Neuronal stem cell (in vitro differentiated cells): ENCODE data around the gene PERCC1.

Experiments used
- DNase-seq: peaks from one replicate; pipeline ENCODE4 v3.0.0-alpha.2; 2013; ENCODE audit warnings: low spot score
- H2AFZ ChIP-seq: one replicate; pipeline ENCODE4 v1.6.1; 2013; ENCODE audit warnings: mild to moderate bottlenecking, low read length, inconsistent platforms
- H2AK5ac ChIP-seq: 2 replicates; pipeline ENCODE4 v1.6.1; 2013; ENCODE audit warnings: low read depth, mild to moderate bottlenecking, inconsistent platforms, low read length, moderate library complexity, mixed read lengths
- H2BK120ac ChIP-seq: 2 replicates; pipeline ENCODE4 v1.6.1; 2013; ENCODE audit warnings: low read depth, mild to moderate bottlenecking, inconsistent platforms, low read length, moderate library complexity, mixed read lengths
- H2BK12ac ChIP-seq: one replicate; pipeline ENCODE4 v1.6.1; 2013; ENCODE audit warnings: low read length, inconsistent platforms
- H2BK15ac ChIP-seq: 2 replicates; pipeline ENCODE4 v1.6.1; 2013; ENCODE audit warnings: mild to moderate bottlenecking, low read length, inconsistent platforms, mixed read lengths
- H2BK5ac ChIP-seq: one replicate; pipeline ENCODE4 v1.6.1; 2013; ENCODE audit warnings: inconsistent platforms, mild to moderate bottlenecking, low read length, moderate library complexity
- H3K14ac ChIP-seq: one replicate; pipeline ENCODE4 v1.6.1; 2013; ENCODE audit warnings: low read length, inconsistent platforms
- H3K18ac ChIP-seq: 2 replicates; pipeline ENCODE4 v1.6.1; 2013; ENCODE audit warnings: low read length, inconsistent platforms
- H3K23ac ChIP-seq: 2 replicates; pipeline ENCODE4 v1.6.1; 2013; ENCODE audit warnings: low read depth, mild to moderate bottlenecking, mixed read lengths, low read length, inconsistent platforms; ENCODE audit not compliant: poor library complexity
- H3K27ac ChIP-seq: replicated peaks from 3 replicates; pipeline ENCODE4 v1.5.1; 2013; ENCODE audit warnings: low read length, inconsistent platforms
- H3K27me3 ChIP-seq, 3 experiments: 2 replicates each; pipeline ENCODE4 v1.6.1; 2013; ENCODE audit warnings: low read length in 3 of 3, mild to moderate bottlenecking in 2 of 3, inconsistent platforms in 1 of 3, low read depth in 1 of 3, mixed read lengths in 1 of 3, moderate library complexity in 1 of 3; ENCODE audit not compliant: control insufficient read depth in 3 of 3, insufficient read depth in 3 of 3
- H3K36me3 ChIP-seq, 2 donors: replicated peaks in 1 of 2; 2 replicates each; pipeline ENCODE4 v1.6.1; 2013; ENCODE audit warnings: low read length in 2 of 2; ENCODE audit not compliant: control insufficient read depth in 2 of 2, insufficient read depth in 2 of 2
- H3K4ac ChIP-seq: 2 replicates; pipeline ENCODE4 v1.6.1; 2013; ENCODE audit warnings: inconsistent platforms, mild to moderate bottlenecking, low read length, moderate library complexity
- H3K4me1 ChIP-seq, 2 donors: 1 replicate in 1 of 2; 2 replicates in 1 of 2; pipeline ENCODE4 v1.6.1; 2013; ENCODE audit warnings: low read length in 2 of 2, low read depth in 1 of 2; ENCODE audit not compliant: control insufficient read depth in 2 of 2, insufficient read depth in 1 of 2
- H3K4me2 ChIP-seq: one replicate; pipeline ENCODE4 v1.6.1; 2013; ENCODE audit warnings: mild to moderate bottlenecking, low read length, inconsistent platforms; ENCODE audit not compliant: insufficient read depth, poor library complexity, severe bottlenecking
- H3K4me3 ChIP-seq, 2 donors: 2 replicates each; pipeline ENCODE4 v1.5.1; 2013; ENCODE audit warnings: low read length in 2 of 2, mild to moderate bottlenecking in 2 of 2, inconsistent platforms in 1 of 2, moderate library complexity in 1 of 2
- H3K79me1 ChIP-seq: one replicate; pipeline ENCODE4 v1.6.1; 2013; ENCODE audit warnings: low read depth, mild to moderate bottlenecking, inconsistent platforms, low read length, moderate library complexity
- H3K9ac ChIP-seq: one replicate; pipeline ENCODE4 v1.6.1; 2013; ENCODE audit warnings: mild to moderate bottlenecking, low read depth, low read length, inconsistent platforms; ENCODE audit not compliant: poor library complexity
- H3K9me3 ChIP-seq, 2 donors: replicated peaks in 1 of 2; 2 replicates each; pipeline versions ENCODE3 to v1.6.1; 2013; ENCODE audit warnings: low read length in 2 of 2, mild to moderate bottlenecking in 2 of 2, inconsistent platforms in 1 of 2, low read depth in 1 of 2, mixed read lengths in 1 of 2, moderate library complexity in 1 of 2; ENCODE audit not compliant: control insufficient read depth in 2 of 2, insufficient read depth in 1 of 2
- H4K8ac ChIP-seq: one replicate; pipeline ENCODE4 v1.6.1; 2013; ENCODE audit warnings: low read depth, mild to moderate bottlenecking, inconsistent platforms, low read length, moderate library complexity
- H4K91ac ChIP-seq: one replicate; pipeline ENCODE4 v1.6.1; 2013; ENCODE audit warnings: low read length, low read depth, mild to moderate bottlenecking, inconsistent platforms; ENCODE audit not compliant: poor library complexity
- WGBS, 2 donors: extraction: QIAGEN DNeasy Blood & Tissue Kit; methylation state at CpG; one replicate each; pipeline ENCODE4 v1.1.7; 2013; ENCODE audit warnings: missing lambda C conversion rate in 2 of 2, mixed read lengths in 1 of 2; ENCODE audit not compliant: insufficient read length in 2 of 2, insufficient replicate concordance in 1 of 2; ENCODE audit errors: extremely low coverage in 2 of 2; 5-methylcytosine and 5-hydroxymethylcytosine counted together

The PERCC1 gene

DNA sequence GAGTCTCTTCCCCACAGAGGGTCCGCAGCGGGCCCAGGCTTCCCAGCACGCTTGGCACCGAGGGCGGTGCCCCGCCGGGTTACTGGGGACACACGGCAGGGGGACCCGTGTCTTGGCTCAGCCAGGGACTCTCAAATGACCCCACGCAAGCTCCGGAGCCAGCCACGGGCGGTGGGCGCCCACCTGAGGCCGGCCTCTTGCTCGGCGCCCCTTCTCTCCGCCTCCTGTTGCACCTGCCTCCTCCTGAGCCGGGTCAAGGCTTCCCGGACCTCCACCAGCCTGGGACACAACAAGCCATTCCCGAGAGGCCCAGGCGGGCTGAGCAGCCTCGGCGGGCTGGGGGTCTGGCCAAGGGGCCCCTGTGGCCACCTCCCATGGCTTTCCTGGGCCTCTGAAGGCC lies 11.8 kb downstream of the PERCC1 start:
- Histone ChIP-seq H3K4ac (no peak overlapping the region), H3K14ac (no peak overlapping the region), H4K91ac (no peak overlapping the region), H3K36me3 (peaks cover 0 to 12% of the 10 kb centered on the region in 2 donors), H3K79me1 (no peaks in the 10 kb centered on the region), H3K27me3 (no peaks in the 10 kb centered on the region), H3K23ac (no peak overlapping the region), H2BK5ac (peak overlapping the region; percentile 82), H3K18ac (no peak overlapping the region), H4K8ac (no peak overlapping the region), H2BK120ac (no peak overlapping the region), H3K4me1 (no peaks in the 10 kb centered on the region), H2AK5ac (peak overlapping the region; percentile 46), H3K4me3 (no peak overlapping the region), H3K9me3 (no peaks in the 10 kb centered on the region), H2BK15ac (peak overlapping the region; percentile 75), H3K9ac (no peak overlapping the region), H2BK12ac (peak overlapping the region; percentile 0), H2AFZ (no peak overlapping the region), H3K27ac (no peak overlapping the region), H3K4me2 (no peak overlapping the region)
- WGBS, 2 donors: no CpG with 5 or more reads among the region's 24 CpGs
- no peak for DNase-seq

DNA sequence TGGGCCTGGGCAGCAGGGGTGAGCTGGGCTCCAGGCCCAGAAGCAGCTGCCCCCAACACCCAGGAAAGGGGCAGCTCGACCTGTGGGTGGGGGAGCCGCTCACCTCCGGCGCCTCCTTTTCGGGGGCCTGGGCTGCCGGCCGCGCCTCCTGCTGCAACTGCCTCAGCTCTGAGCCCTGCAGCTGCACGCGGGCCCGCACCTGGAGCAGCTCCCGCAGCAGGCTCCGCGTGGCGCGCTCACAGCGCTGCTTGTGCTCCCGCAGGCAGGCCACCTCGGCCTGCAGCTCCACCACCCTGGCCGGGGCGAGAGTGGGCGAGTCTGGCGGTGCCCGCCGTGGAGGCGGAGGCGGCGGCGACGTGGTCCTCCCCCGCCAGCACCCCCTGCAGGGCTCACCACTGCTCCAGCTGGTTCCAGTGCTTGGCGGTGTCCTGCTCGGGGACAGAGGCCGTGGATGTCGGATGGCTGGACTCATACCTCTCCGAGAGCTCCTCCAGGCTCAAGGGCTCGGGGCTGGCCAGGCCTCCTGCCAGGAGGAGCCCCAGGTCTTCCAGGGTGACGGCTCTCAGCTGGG lies 12.6 kb downstream of the PERCC1 start:
- no peaks in the 10 kb centered on the region for H3K27me3 ChIP-seq
- DNase-seq: no peak
- H2BK5ac ChIP-seq: peak overlapping the region; percentile 82
- H3K27ac ChIP-seq: no peak overlapping the region
- no peak overlapping the region for H3K4me3 ChIP-seq
- H4K91ac ChIP-seq: no peak overlapping the region
- no peak overlapping the region for H2BK120ac ChIP-seq
- no peak overlapping the region for H2BK15ac ChIP-seq
- peak overlapping the region; percentile 46 for H2AK5ac ChIP-seq
- H3K9me3 ChIP-seq: no peaks in the 10 kb centered on the region
- no CpG with 5 or more reads among the region's 38 CpGs for WGBS, 2 donors
- H3K9ac ChIP-seq: no peak overlapping the region
- no peaks in the 10 kb centered on the region for H3K4me1 ChIP-seq
- no peak overlapping the region for H3K4me2 ChIP-seq
- no peak overlapping the region for H3K4ac ChIP-seq
- H4K8ac ChIP-seq: no peak overlapping the region
- H3K14ac ChIP-seq: no peak overlapping the region
- H3K79me1 ChIP-seq: peaks cover 3% of the 10 kb centered on the region
- no peak overlapping the region for H2AFZ ChIP-seq
- H3K36me3 ChIP-seq: peaks cover 3 to 20% of the 10 kb centered on the region in 2 donors
- no peak overlapping the region for H2BK12ac ChIP-seq
- peak overlapping the region; percentile 27 for H3K18ac ChIP-seq
- no peak overlapping the region for H3K23ac ChIP-seq

DNA sequence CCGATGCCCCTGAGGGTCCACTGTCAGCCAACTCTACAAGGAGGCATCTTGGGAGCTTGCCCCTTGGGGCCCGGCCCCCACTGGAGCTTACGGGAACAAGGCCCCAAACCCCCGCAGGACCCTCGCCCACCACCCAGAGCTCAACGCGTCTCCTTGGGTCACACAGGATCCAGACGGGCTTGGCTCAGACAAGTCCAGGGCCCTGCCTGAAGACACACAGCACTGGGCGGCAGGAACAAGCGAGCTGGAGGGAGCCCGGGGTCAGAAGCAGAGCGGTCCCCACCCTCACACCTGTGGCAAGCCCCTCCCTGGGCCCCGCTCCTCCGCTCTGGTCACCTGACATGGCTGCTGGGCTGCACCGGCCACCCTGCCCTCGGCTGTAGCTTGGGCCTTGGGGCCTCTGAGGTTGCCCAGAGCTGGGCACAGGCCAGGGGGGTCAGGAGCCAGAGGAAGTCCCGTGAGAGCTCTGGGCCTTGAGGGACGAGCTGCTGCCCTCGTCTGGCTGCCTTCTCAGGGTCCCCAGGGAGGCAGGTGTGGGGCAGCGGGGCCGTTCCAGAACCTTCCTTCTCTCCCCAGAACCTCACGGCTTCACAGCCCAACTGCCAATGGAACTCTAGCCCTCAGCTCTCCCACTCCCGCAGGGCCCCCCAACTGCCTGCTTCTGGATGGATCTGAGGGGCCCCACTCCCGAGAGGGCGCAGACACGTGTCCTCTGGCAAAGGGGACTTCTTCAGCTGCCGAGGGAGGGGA lies 13.3 kb downstream of the PERCC1 start, which contains the start of gene CCDC154:
CCDC154 (minus strand) TSS at position 577 of the 750 bp plus-strand sequence; CDS start at position 343, 234 bp downstream.
- DNase-seq: no peak

DNA sequence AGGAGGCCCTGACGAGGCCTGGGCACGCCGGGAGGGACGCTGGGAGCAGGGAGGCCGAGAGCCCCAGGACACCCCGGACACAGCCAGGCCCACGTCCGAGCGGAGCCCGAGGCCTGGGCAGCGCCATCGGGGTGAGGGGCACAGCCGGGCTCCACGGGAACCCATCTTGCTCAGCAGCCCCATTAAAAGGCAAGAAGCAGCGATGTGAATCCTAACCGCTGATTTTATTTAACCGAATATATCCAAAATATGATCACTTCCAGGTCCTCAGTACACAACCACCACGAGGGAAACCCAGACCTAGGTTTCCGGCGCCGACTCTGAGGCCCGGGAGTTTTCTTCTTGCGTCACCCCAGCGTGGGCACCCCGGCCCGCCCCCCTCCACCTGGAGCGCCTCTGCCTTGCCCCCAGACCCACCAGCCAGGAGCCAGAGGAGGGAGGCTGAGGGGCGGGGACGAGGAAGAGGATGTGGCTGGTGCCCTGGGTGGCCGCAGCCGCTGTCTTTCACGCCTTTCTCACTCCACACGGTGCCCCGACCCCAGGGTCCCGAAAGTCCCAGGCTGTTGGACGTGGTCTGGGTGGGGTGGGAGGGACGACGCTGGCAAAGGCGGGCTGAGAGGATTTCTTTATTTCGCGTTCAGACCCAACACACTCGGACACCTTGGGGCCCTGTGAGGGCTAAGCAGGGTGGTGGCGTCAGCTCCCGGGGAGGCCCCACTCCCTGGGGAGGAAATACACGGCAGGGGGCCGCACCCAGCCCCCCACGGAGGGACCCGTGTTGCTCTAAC lies 14.0 kb downstream of the PERCC1 start:
- Histone ChIP-seq H2AFZ (no peak overlapping the region), H3K23ac (no peak overlapping the region), H3K9me3 (no peaks in the 10 kb centered on the region), H3K4me3 (no peak overlapping the region), H3K14ac (no peak overlapping the region), H4K8ac (no peak overlapping the region), H3K9ac (no peak overlapping the region), H3K27me3 (no peaks in the 10 kb centered on the region), H3K18ac (no peak overlapping the region), H3K4me2 (no peak overlapping the region), H3K79me1 (peaks cover 3% of the 10 kb centered on the region), H2AK5ac (peak overlapping the region; percentile 37), H3K36me3 (peaks cover 6 to 33% of the 10 kb centered on the region in 2 donors), H3K4ac (no peak overlapping the region), H4K91ac (no peak overlapping the region), H2BK12ac (no peak overlapping the region), H3K27ac (no peak overlapping the region), H2BK15ac (no peak overlapping the region), H3K4me1 (no peaks in the 10 kb centered on the region), H2BK120ac (no peak overlapping the region), H2BK5ac (no peak overlapping the region)
- no peak for DNase-seq
- no CpG with 5 or more reads among the region's 48 CpGs for WGBS, 2 donors

More for the DNA sequence above, 13.3 kb downstream of the PERCC1 start, which contains the start of gene CCDC154:
- Histone ChIP-seq H3K23ac (no peak within 1 kb of the TSS), H3K79me1 (peaks cover 3% of the 10 kb centered on the region), H4K91ac (no peak within 1 kb of the TSS), H3K27ac (no peak within 1 kb of the TSS), H3K18ac (peak within 1 kb of the TSS; percentile 27), H3K9ac (no peak within 1 kb of the TSS), H3K14ac (no peak within 1 kb of the TSS), H3K36me3 (peaks cover 3 to 26% of the 10 kb centered on the region in 2 donors), H2BK15ac (no peak within 1 kb of the TSS), H2BK5ac (peak within 1 kb of the TSS; percentile 82), H2BK120ac (no peak within 1 kb of the TSS), H2AK5ac (peak within 1 kb of the TSS; percentile 37), H3K4me1 (no peaks in the 10 kb centered on the region), H3K9me3 (no peaks in the 10 kb centered on the region), H3K27me3 (no peaks in the 10 kb centered on the region), H2AFZ (no peak within 1 kb of the TSS), H3K4me3 (no peak within 1 kb of the TSS), H4K8ac (no peak within 1 kb of the TSS), H3K4ac (no peak within 1 kb of the TSS), H3K4me2 (no peak within 1 kb of the TSS), H2BK12ac (no peak within 1 kb of the TSS)
- no CpG with 5 or more reads among the region's 27 CpGs for WGBS, 2 donors
